Nephron progenitor cell (in vitro differentiated cells): ENCODE results near the gene CTSZ.

ENCODE experiments used
- DNase-seq: peaks from one replicate; pipeline ENCODE4 v3.0.0; 2021
- H3K27ac Mint-ChIP-seq: 2 replicates; pipeline ENCODE4 v1.8.0; 2021; ENCODE audit warnings: mild to moderate bottlenecking, moderate library complexity, mixed read lengths
- H3K27me3 Mint-ChIP-seq: 2 replicates; pipeline ENCODE4 v1.8.0; 2021; ENCODE audit warnings: mild to moderate bottlenecking, low read depth, mixed read lengths; ENCODE audit not compliant: poor library complexity
- H3K36me3 Mint-ChIP-seq: 2 replicates; pipeline ENCODE4 v1.8.0; 2021; ENCODE audit warnings: low read depth, mixed read lengths
- H3K4me1 Mint-ChIP-seq: 2 replicates; pipeline ENCODE4 v1.8.0; 2021; ENCODE audit warnings: mixed read lengths
- H3K4me3 Mint-ChIP-seq: 2 replicates; pipeline ENCODE4 v1.8.0; 2021; ENCODE audit warnings: mild to moderate bottlenecking, moderate library complexity, mixed read lengths
- H3K9me3 Mint-ChIP-seq: 2 replicates; pipeline ENCODE4 v1.8.0; 2021; ENCODE audit warnings: mild to moderate bottlenecking, moderate library complexity, mixed read lengths
- TF ChIP-seq, protein P1 (sequence below): fragments of 200-600 bp; sonication (generic); IDR thresholded peaks from 2 replicates; pipeline ENCODE4 v1.5.0; 2021; ENCODE audit warnings: antibody characterized with exemption

Gene CTSZ

DNA sequence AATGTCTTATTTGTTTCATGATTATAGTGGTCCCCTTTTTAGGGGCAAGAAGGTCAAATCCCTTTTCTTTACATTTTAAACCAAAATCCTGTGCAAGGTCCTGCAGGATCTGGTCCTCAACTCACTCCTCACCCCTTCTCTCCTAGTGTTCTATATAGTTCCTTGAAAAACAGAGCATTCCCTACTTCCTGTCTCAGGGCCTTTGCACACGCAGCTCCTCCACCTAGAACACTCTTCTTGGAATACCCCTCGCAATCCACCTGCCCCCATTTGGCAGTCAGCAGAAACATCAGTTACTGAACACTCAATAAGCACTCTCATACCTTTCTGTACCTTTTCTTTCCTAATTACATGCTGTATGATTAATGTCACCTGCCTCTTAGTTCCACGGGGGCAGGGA, 28.3 kb upstream of the CTSZ start:
- H3K9me3 Mint-ChIP-seq: no peaks in the 10 kb centered on the region
- TF ChIP-seq, protein P1, sequence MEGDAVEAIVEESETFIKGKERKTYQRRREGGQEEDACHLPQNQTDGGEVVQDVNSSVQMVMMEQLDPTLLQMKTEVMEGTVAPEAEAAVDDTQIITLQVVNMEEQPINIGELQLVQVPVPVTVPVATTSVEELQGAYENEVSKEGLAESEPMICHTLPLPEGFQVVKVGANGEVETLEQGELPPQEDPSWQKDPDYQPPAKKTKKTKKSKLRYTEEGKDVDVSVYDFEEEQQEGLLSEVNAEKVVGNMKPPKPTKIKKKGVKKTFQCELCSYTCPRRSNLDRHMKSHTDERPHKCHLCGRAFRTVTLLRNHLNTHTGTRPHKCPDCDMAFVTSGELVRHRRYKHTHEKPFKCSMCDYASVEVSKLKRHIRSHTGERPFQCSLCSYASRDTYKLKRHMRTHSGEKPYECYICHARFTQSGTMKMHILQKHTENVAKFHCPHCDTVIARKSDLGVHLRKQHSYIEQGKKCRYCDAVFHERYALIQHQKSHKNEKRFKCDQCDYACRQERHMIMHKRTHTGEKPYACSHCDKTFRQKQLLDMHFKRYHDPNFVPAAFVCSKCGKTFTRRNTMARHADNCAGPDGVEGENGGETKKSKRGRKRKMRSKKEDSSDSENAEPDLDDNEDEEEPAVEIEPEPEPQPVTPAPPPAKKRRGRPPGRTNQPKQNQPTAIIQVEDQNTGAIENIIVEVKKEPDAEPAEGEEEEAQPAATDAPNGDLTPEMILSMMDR: no peak
- H3K4me3 Mint-ChIP-seq: no peak overlapping the region
- H3K27ac Mint-ChIP-seq: no peak overlapping the region
- H3K4me1 Mint-ChIP-seq: peaks cover 38% of the 10 kb centered on the region
- H3K27me3 Mint-ChIP-seq: no peaks in the 10 kb centered on the region
- DNase-seq: no peak
- H3K36me3 Mint-ChIP-seq: peaks cover 37% of the 10 kb centered on the region

DNA sequence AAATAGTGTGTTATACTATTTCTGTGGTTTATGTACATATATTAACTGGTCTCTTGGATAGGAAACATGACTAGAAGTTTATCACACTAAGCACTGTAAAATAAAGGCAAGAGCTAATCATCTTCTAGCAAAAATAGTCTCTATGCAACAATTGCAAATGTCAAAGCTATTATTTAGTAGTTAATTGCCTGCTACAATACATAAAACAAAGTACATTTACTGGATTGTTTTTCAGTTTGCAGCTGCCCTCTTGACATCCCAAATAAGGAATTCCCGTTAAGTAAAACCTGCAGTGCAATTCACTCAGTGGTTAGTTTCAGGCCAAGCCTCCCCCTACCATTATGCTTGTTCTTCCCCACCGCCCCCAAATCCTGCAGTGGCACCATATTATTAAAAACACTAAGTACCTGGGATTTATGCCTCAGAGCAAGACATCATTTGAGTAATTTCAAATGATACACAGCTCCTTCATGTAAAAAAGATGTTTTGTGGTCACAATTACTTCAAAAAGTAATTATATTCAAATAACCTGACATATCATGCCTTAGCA, 26.6 kb upstream of the CTSZ start:
- no peaks in the 10 kb centered on the region for H3K27me3 Mint-ChIP-seq
- H3K4me3 Mint-ChIP-seq: peak overlapping the region; percentile 68
- no peaks in the 10 kb centered on the region for H3K9me3 Mint-ChIP-seq
- peaks cover 42% of the 10 kb centered on the region for H3K36me3 Mint-ChIP-seq
- TF ChIP-seq, protein P1: no peak
- H3K4me1 Mint-ChIP-seq: peaks cover 45% of the 10 kb centered on the region
- no peak for DNase-seq
- no peak overlapping the region for H3K27ac Mint-ChIP-seq

DNA sequence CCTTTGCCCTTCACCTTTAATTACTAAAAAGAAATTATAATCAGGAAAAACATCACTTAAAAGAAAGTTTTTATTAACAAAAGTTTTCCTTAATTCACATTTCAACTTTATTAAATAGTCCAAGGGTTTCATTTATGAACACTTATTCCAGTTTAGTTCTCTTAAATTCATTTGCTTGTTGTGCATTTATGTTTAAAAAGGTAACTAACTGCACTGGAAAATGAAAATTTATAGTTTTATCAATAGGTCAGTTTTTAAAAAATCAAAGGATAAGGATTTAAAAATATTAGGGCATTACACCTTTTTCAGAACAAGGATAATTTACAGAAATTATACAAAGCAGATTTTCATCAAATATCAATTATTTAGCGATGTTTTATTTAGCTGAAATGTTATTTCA, 26.0 kb upstream of the CTSZ start:
- TF ChIP-seq, protein P1: no peak
- peak overlapping the region; percentile 91 for H3K27ac Mint-ChIP-seq
- H3K36me3 Mint-ChIP-seq: peaks cover 42% of the 10 kb centered on the region
- H3K27me3 Mint-ChIP-seq: no peaks in the 10 kb centered on the region
- peak overlapping the region; percentile 86 for H3K4me3 Mint-ChIP-seq
- H3K9me3 Mint-ChIP-seq: no peaks in the 10 kb centered on the region
- no peak for DNase-seq
- H3K4me1 Mint-ChIP-seq: peaks cover 51% of the 10 kb centered on the region

DNA sequence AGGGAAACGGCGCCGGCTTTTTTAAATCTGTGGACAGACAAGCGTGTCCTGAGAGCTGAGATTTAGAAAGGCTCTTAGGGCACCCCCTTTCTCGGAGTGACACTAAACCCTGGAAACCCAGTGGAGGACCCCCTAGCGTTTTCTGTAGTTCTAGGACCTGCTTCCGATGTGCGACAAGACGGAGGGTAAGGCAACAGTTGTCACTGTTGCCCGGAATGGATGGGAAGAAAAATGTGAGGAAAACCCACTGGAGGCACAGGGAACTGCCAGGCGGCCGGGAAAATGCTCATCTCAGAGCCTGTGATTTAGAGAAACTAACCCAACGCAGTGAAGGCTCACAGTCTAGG, 25.6 kb upstream of the CTSZ start:
- H3K27ac Mint-ChIP-seq: peak overlapping the region; percentile 91
- H3K4me1 Mint-ChIP-seq: peaks cover 55% of the 10 kb centered on the region
- DNase-seq: no peak
- peak overlapping the region; percentile 86 for H3K4me3 Mint-ChIP-seq
- TF ChIP-seq, protein P1: no peak
- no peaks in the 10 kb centered on the region for H3K27me3 Mint-ChIP-seq
- H3K9me3 Mint-ChIP-seq: no peaks in the 10 kb centered on the region
- peaks cover 42% of the 10 kb centered on the region for H3K36me3 Mint-ChIP-seq

DNA sequence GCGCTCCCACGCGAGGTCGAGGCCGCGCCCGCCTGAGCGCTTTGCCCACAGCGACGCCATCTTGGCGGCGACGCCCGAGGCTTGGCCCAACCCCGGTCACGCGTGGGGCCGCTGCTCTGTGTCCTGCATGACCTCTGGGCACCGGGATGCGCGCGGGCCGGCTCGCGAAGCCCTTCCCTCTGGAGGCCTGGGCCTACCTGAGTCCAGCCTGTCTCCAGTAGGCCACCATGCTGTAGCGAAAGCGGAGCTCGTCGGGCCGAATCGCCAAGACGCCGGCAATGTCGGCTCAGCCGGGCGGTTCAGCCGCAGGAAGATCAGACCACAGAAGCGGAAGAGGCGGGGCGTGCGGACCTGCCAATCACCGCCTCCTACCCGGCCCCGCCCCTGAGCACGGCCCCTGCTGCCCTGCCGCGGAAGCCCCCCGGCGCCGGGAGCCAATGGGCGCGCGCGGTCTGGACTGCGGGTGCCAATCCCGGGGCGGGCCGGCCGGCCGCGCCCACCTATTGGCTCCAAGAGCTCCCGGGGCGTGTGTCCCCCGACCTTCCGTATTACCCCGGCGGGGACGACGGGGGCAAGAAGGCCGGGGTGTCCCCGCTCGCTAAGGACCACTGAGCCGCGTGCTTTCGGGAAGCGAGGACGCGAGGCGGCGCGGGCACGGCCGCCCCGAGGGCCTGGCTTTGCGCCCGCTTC, 25.1 kb upstream of the CTSZ start, which contains the start of gene ATP5F1E:
ATP5F1E (minus strand) TSS at position 313 of the 690 bp plus-strand sequence; CDS start at position 229, 84 bp downstream.
- H3K36me3 Mint-ChIP-seq: peaks cover 41% of the 10 kb centered on the region
- no peaks in the 10 kb centered on the region for H3K9me3 Mint-ChIP-seq
- H3K27ac Mint-ChIP-seq: peak within 1 kb of the TSS; percentile 92
- DNase-seq: peak; percentile 97
- H3K27me3 Mint-ChIP-seq: no peaks in the 10 kb centered on the region
- TF ChIP-seq, protein P1: no peak
- H3K4me1 Mint-ChIP-seq: peaks cover 60% of the 10 kb centered on the region
- H3K4me3 Mint-ChIP-seq: peak within 1 kb of the TSS; percentile 90

DNA sequence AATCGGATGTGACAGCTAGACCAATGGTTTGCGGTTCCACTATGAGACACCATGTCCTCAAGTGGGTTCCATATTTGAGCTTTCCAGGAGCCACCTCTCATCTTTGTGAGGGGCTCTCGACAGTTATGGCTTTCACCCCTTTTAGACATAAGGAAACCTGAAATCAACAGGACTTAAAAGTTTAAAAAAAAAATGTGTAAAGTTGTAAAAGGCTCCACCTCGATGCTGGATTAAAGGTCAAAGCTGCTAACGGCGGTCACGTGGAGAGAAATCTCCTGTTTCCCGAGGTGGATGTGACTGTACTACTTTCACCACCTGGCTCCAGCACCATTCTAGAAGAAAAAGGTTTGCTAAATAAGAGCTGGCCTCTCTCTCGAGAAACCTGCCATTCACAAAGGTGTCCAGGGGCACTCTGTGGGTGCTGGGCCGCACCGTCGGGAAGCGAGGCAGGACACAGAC, 24.5 kb upstream of the CTSZ start:
- peaks cover 41% of the 10 kb centered on the region for H3K36me3 Mint-ChIP-seq
- peak overlapping the region; percentile 79 for H3K27ac Mint-ChIP-seq
- H3K4me3 Mint-ChIP-seq: peak overlapping the region; percentile 90
- H3K27me3 Mint-ChIP-seq: no peaks in the 10 kb centered on the region
- no peak for DNase-seq
- no peaks in the 10 kb centered on the region for H3K9me3 Mint-ChIP-seq
- TF ChIP-seq, protein P1: no peak
- peaks cover 66% of the 10 kb centered on the region for H3K4me1 Mint-ChIP-seq
